Measurements from ENCODE around the gene RIN2. TPM values are rescaled to one million over a fixed set of nuclear protein-coding genes. Genes with fewer than 3 reads are reported as not detected.

Gene RIN2
- total RNA-seq, 1 donor from 2014 or later = 54.5 TPM

DNA sequence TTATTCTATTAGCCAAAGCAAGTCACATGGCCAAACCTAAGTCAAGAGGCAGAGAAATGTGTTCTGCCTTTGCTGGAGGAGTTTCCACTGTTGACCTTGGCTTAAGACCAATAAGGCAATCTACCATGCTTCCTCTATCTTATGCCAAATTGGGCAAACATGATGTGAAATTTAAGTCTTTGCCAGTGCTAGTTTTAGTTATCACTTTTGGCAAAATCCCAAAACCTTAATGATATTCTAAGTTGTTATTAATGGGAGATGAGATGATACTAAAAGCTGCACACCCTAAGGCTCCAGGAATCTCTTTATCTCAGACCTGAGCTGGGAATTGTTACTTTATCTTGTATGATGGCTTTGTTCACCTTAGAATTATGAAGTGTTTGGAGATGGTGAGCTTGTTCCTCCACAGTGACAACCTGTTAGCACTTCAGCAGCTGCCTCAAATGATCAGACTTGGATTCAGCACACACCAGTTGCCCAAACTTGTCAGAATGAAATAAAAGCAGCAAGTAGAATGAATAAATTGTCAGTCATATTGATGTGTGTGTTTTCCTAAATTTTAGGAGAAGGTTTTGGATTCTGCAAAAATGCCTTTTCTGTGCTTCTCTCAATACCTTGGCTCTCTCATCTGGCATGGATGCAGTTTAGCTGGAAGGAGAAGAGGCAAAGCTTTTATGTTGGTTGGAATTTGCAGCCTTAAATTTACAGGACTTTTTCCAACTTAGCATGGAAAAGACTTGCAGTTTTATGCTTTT, 49.3 kb downstream of the RIN2 start:
- no peak for DNase-seq (ENCODE audit: missing footprints)
- intact Hi-C loops (cut with DNase I) = no loop called here
- ATAC-seq = no peak
